Measurements from ENCODE around the gene TGFBR1. TPM values are rescaled to one million over a fixed set of nuclear protein-coding genes. Genes with fewer than 3 reads are reported as not detected.

Gene TGFBR1
- total RNA-seq, 4 donors from 2014 or later: 17.6 to 24.1 (median 22.8) TPM

- peak overlapping the region in 3 of 4 donors; percentile 5 to 43 (median 26) for H3K4me3 ChIP-seq
- intact Hi-C loops (cut with DNase I; ENCODE audit: low total_unique reads): no loop called here
- TF ChIP-seq EP300 (IDR thresholded peaks at IDR 0.05; ENCODE audit: low read depth) (no peak), POLR2A (IDR thresholded peaks at IDR 0.05) (no peak), POLR2AphosphoS5 (IDR thresholded peaks at IDR 0.05) (peak in 2 of 3 donors; percentile 11 to 16)
- TF ChIP-seq, protein P1, sequence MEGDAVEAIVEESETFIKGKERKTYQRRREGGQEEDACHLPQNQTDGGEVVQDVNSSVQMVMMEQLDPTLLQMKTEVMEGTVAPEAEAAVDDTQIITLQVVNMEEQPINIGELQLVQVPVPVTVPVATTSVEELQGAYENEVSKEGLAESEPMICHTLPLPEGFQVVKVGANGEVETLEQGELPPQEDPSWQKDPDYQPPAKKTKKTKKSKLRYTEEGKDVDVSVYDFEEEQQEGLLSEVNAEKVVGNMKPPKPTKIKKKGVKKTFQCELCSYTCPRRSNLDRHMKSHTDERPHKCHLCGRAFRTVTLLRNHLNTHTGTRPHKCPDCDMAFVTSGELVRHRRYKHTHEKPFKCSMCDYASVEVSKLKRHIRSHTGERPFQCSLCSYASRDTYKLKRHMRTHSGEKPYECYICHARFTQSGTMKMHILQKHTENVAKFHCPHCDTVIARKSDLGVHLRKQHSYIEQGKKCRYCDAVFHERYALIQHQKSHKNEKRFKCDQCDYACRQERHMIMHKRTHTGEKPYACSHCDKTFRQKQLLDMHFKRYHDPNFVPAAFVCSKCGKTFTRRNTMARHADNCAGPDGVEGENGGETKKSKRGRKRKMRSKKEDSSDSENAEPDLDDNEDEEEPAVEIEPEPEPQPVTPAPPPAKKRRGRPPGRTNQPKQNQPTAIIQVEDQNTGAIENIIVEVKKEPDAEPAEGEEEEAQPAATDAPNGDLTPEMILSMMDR (IDR thresholded peaks at IDR 0.05): peak; percentile 91 to 95 (median 91)
- H3K4me1 ChIP-seq: peaks cover 4 to 10% (median 5%) of the 10 kb centered on the region in 4 donors
- WGBS, 2 donors (ENCODE audit: low coverage in 1 of 2): 30 to 31% methylated on average over 2 to 29 of the region's 29 CpGs
- no peaks in the 10 kb centered on the region for H3K9me3 ChIP-seq
- H3K27ac ChIP-seq: peak overlapping the region in 2 of 4 donors; percentile 24 to 31
- H3K27me3 ChIP-seq: no peaks in the 10 kb centered on the region
- H3K36me3 ChIP-seq: no peaks in the 10 kb centered on the region
- in situ Hi-C loops (cut with MboI; ENCODE audit: low pct_ligation_motif_present in 1 of 4, low pct_unique_long_range_greater_than_20kb in 1 of 4, low sequenced_read_pairs in 3 of 4): loop anchor here in 1 of 4 donors (25.0 kb wide), 1 partner anchor 828 kb away; no protein-coding TSS in a partner anchor
- DNase-seq: peak; percentile 87
Observed at GRCh38 chr9:99184475-99185347, 79.8 kb downstream of the TGFBR1 start.

DNA sequence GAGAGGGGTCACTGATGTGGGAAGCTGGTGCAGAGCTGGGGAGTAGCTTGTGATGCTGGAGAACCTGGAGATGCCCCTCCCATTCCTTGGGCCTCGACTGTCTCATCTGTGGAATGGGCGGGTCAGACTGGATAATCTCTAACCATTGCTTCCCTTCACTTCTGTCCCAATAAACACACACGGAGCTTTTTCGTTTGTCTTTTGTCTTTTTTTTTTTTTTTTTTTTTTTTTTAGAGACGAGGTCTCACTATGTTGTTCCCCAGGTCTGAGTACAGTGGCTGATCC, 80.4 kb downstream of the TGFBR1 start:
- in situ Hi-C loops (cut with MboI; ENCODE audit: low pct_ligation_motif_present in 1 of 4, low pct_unique_long_range_greater_than_20kb in 1 of 4, low sequenced_read_pairs in 3 of 4): loop anchor here in 1 of 4 donors (25.0 kb wide), 1 partner anchor 827 kb away; no protein-coding TSS in a partner anchor

DNA sequence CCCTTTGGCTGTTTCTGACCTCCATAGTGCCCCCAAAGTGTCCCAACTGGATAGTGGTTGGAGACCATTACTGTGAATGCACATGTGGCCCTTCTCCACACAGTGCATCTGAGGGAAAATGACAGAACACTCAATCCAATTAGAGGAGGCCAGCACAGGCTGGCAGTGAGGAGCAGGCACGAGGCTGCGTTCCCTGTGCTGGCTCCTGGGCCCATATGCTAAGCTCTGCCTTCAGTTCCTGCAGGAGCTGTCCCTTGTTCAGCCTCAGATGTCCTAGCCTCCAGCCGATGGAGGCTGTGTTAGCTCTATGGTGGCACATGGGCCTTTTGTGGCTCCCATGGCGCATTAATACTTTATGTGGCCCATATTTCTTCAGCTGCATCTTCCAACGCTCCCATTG, 81.0 kb downstream of the TGFBR1 start:
- peaks cover 4 to 10% (median 5%) of the 10 kb centered on the region in 4 donors for H3K4me1 ChIP-seq
- H3K27me3 ChIP-seq: no peaks in the 10 kb centered on the region
- intact Hi-C loops (cut with DNase I; ENCODE audit: low total_unique reads) (no loop called here), in situ Hi-C loops (cut with MboI; ENCODE audit: low pct_ligation_motif_present in 1 of 4, low pct_unique_long_range_greater_than_20kb in 1 of 4, low sequenced_read_pairs in 3 of 4) (loop anchor here in 1 of 4 donors (25.0 kb wide), 1 partner anchor 826 kb away; no protein-coding TSS in a partner anchor)
- no peak for TF ChIP-seq POLR2A (IDR thresholded peaks at IDR 0.05)
- no peak for TF ChIP-seq POLR2AphosphoS5 (IDR thresholded peaks at IDR 0.05)
- no peak for TF ChIP-seq EP300 (IDR thresholded peaks at IDR 0.05; ENCODE audit: low read depth)
- TF ChIP-seq, protein P1 (IDR thresholded peaks at IDR 0.05): no peak
- DNase-seq: no peak
- 90% methylated on average over 5 of the region's 5 CpGs; no CpG with 5 or more reads in 1 of the 2 donors for WGBS, 2 donors (ENCODE audit: low coverage in 1 of 2)
- H3K4me3 ChIP-seq: no peak overlapping the region
- H3K27ac ChIP-seq: no peak overlapping the region
- no peaks in the 10 kb centered on the region for H3K9me3 ChIP-seq
- H3K36me3 ChIP-seq: no peaks in the 10 kb centered on the region

More for the DNA sequence above, 80.4 kb downstream of the TGFBR1 start:
- H3K27me3 ChIP-seq: no peaks in the 10 kb centered on the region
- TF ChIP-seq, protein P1 (IDR thresholded peaks at IDR 0.05): no peak
- no peak for TF ChIP-seq POLR2AphosphoS5 (IDR thresholded peaks at IDR 0.05)
- no peak for TF ChIP-seq EP300 (IDR thresholded peaks at IDR 0.05; ENCODE audit: low read depth)
- TF ChIP-seq POLR2A (IDR thresholded peaks at IDR 0.05): no peak
- no peak for DNase-seq
- WGBS, 2 donors (ENCODE audit: low coverage in 1 of 2): 83% methylated on average over 5 of the region's 5 CpGs; no CpG with 5 or more reads in 1 of the 2 donors
- intact Hi-C loops (cut with DNase I; ENCODE audit: low total_unique reads): no loop called here
- peaks cover 4 to 10% (median 5%) of the 10 kb centered on the region in 4 donors for H3K4me1 ChIP-seq
- H3K36me3 ChIP-seq: no peaks in the 10 kb centered on the region
- H3K9me3 ChIP-seq: no peaks in the 10 kb centered on the region
- H3K4me3 ChIP-seq: no peak overlapping the region
- H3K27ac ChIP-seq: no peak overlapping the region

GRCh38 chr9:99187311-99187710, 82.4 kb downstream of the TGFBR1 start:
- intact Hi-C loops (cut with DNase I; ENCODE audit: low total_unique reads) (no loop called here), in situ Hi-C loops (cut with MboI; ENCODE audit: low pct_ligation_motif_present in 1 of 4, low pct_unique_long_range_greater_than_20kb in 1 of 4, low sequenced_read_pairs in 3 of 4) (loop anchor here in 1 of 4 donors (25.0 kb wide), 1 partner anchor 825 kb away; no protein-coding TSS in a partner anchor)
- no peaks in the 10 kb centered on the region for H3K27me3 ChIP-seq
- no peaks in the 10 kb centered on the region for H3K36me3 ChIP-seq
- H3K4me3 ChIP-seq: no peak overlapping the region
- TF ChIP-seq, protein P1 (IDR thresholded peaks at IDR 0.05): no peak
- TF ChIP-seq EP300 (IDR thresholded peaks at IDR 0.05; ENCODE audit: low read depth) (no peak), POLR2AphosphoS5 (IDR thresholded peaks at IDR 0.05) (no peak), POLR2A (IDR thresholded peaks at IDR 0.05) (no peak)
- 79 to 91% methylated on average over 4 of the region's 4 CpGs for WGBS, 2 donors (ENCODE audit: low coverage in 1 of 2)
- H3K4me1 ChIP-seq: peaks cover 4 to 10% (median 5%) of the 10 kb centered on the region in 4 donors
- DNase-seq: no peak
- no peak overlapping the region for H3K27ac ChIP-seq
- no peaks in the 10 kb centered on the region for H3K9me3 ChIP-seq
